Measurements from ENCODE around the gene TRIM21.
"Not testable (repeated sequence)": the region's sequence is repeated elsewhere in the genome, so short reads cannot be mapped to it uniquely, and the experiment has no call there.

DNA sequence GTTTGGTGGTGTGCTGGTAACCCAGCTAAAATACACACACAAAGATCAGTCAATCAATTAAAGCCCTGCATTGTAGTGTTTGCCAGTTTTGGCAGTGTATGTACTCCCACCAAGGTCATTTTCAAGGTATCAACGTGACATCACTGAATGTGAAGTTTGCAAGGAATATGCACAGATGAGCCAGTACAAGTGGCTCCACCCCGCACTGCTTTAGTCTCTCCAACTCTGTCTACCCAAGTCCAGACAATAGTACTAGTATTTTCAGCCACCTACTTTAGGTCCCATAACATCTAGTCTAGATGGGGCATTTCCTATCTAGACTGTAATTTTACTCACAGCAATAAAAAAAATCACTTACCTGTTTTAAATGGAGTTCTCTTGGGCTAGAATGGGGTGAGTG is 48.1 kb downstream of the TRIM21 start:
- TF ChIP-seq, protein P1, sequence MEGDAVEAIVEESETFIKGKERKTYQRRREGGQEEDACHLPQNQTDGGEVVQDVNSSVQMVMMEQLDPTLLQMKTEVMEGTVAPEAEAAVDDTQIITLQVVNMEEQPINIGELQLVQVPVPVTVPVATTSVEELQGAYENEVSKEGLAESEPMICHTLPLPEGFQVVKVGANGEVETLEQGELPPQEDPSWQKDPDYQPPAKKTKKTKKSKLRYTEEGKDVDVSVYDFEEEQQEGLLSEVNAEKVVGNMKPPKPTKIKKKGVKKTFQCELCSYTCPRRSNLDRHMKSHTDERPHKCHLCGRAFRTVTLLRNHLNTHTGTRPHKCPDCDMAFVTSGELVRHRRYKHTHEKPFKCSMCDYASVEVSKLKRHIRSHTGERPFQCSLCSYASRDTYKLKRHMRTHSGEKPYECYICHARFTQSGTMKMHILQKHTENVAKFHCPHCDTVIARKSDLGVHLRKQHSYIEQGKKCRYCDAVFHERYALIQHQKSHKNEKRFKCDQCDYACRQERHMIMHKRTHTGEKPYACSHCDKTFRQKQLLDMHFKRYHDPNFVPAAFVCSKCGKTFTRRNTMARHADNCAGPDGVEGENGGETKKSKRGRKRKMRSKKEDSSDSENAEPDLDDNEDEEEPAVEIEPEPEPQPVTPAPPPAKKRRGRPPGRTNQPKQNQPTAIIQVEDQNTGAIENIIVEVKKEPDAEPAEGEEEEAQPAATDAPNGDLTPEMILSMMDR (IDR thresholded peaks at IDR 0.05) = not testable (repeated sequence)
- TF ChIP-seq POLR2AphosphoS5 (IDR thresholded peaks at IDR 0.05) = not testable (repeated sequence)

Measured in sigmoid colon (tissue), 4 donors.